ENCODE results near the gene ZNF292.

GRCh38 chr6:87242311-87242710 is 86.9 kb downstream of the ZNF292 start:
- no peak for TF ChIP-seq ZFX (IDR thresholded peaks at IDR 0.05; ENCODE audit: borderline replicate concordance)
- no peak for TF ChIP-seq CTCF (IDR thresholded peaks at IDR 0.05)
